ENCODE measurements around the gene B3GALNT2.
A peak's percentile ranks its signal among the peaks of the same experiment; 100 is the strongest.

The B3GALNT2 gene

DNA sequence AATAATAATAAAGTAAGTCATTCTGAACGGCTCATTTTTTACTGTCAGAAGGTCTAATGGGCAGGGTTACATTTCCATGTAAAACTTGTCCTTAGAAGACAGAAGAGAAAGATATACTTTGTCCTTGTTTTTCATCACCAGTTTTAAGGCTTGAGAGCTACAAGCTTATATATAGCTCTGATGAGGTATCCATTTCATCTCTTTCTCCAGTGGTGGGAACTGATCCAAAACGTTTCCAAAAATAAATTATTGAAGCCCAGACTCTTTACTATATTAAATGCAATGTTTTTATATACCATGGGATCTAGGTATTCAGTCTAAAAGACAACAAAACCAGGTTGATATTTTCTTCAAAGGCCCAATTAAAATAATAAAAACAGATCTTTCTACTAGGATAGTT, 8.7 kb downstream of the B3GALNT2 start:
- ChIA-PET POLR2A (interaction anchor here (2.9 kb wide), 1 partner anchor 10 kb away, joined by 9 read pairs; no protein-coding TSS in a partner anchor), CTCF (interaction anchor here (0.6 to 2.8 kb wide), 3 partner anchors 10 to 1191 kb away, joined by 3 to 7 read pairs (median 3); no protein-coding TSS in a partner anchor)
- TF ChIP-seq ZNF404 (tag by site-specific recombination; IDR thresholded peaks at IDR 0.05) (no peak), ZNF677 (tag by site-specific recombination; IDR thresholded peaks at IDR 0.05) (no peak), ZNF629 (tag by site-specific recombination; IDR thresholded peaks at IDR 0.05) (no peak), ZBTB17 (tag by site-specific recombination; IDR thresholded peaks at IDR 0.05) (no peak), ZNF140 (tag by site-specific recombination; IDR thresholded peaks at IDR 0.05) (no peak), ZNF654 (tag by site-specific recombination; IDR thresholded peaks at IDR 0.05; ENCODE audit: low read depth) (no peak), ZNF514 (tag by site-specific recombination; IDR thresholded peaks at IDR 0.05) (no peak), ZSCAN5A (tag by site-specific recombination; IDR thresholded peaks at IDR 0.05) (no peak), ZNF521 (tag by site-specific recombination; IDR thresholded peaks at IDR 0.05) (no peak), ZNF354C (tag by site-specific recombination; IDR thresholded peaks at IDR 0.05; ENCODE audit: borderline replicate concordance, low read depth) (no peak)
- no peak overlapping the region for H3K27ac ChIP-seq (ENCODE audit: extremely low read depth, low read depth, low read length)
- peaks cover 39 to 48% of the 10 kb centered on the region in 2 experiments for H3K36me3 ChIP-seq (ENCODE audit: control insufficient read depth in 2 of 2, insufficient read depth in 1 of 2, low read length in 2 of 2)
- H3K4me3 ChIP-seq (ENCODE audit: low read depth, low read length): no peak overlapping the region
- H3K9me3 ChIP-seq (ENCODE audit: control insufficient read depth, insufficient read depth, low read depth, low read length): no peaks in the 10 kb centered on the region
- H3K4me1 ChIP-seq (ENCODE audit: control insufficient read depth, insufficient read depth, low read length): no peaks in the 10 kb centered on the region; the same call in 1 of the 2 replicates

DNA sequence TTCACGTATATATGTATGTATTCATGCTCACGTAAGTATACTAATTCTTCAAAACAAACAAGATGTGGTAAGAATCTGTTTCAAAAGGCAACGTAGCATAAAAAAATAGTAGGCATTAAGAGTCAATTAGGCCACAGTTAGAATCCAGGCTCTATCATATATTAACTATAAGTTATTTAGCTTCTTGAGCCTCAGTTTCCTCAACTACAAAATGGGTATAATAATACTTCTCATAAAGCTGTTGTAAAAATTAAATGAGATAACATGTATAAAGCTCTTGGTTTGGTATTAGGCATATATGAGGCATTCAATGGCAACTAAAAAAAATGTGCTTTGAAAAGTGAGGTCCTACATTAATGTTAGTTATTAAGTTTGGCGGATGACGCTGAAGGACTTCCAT, 9.2 kb downstream of the B3GALNT2 start:
- H3K27ac ChIP-seq (ENCODE audit: extremely low read depth, low read depth, low read length): no peak overlapping the region
- no peak overlapping the region for H3K4me3 ChIP-seq (ENCODE audit: low read depth, low read length)
- CTCF ChIA-PET: interaction anchor here (0.6 to 2.5 kb wide), 3 partner anchors 10 to 368 kb away, joined by 3 to 22 read pairs (median 7); partner anchors contain the start of gene B3GALNT2
- peaks cover 39 to 48% of the 10 kb centered on the region in 2 experiments for H3K36me3 ChIP-seq (ENCODE audit: control insufficient read depth in 2 of 2, insufficient read depth in 1 of 2, low read length in 2 of 2)
- no peaks in the 10 kb centered on the region for H3K9me3 ChIP-seq (ENCODE audit: control insufficient read depth, insufficient read depth, low read depth, low read length)
- no peaks in the 10 kb centered on the region for H3K4me1 ChIP-seq (ENCODE audit: control insufficient read depth, insufficient read depth, low read length)
- TF ChIP-seq ZNF274 (IDR thresholded peaks at IDR 0.05; ENCODE audit: low read length) (no peak), ZNF274 (tag by site-specific recombination; IDR thresholded peaks at IDR 0.05; ENCODE audit: borderline replicate concordance) (no peak), ZNF112 (tag by site-specific recombination; IDR thresholded peaks at IDR 0.05) (no peak), SP7 (tag by site-specific recombination; IDR thresholded peaks at IDR 0.05) (no peak), SCRT1 (tag by site-specific recombination; IDR thresholded peaks at IDR 0.05; ENCODE audit: borderline replicate concordance) (no peak), ZNF664 (tag by site-specific recombination; IDR thresholded peaks at IDR 0.05) (0 out of 2 replicates have a peak, but pooled peaks have one; percentile 40)
- POLR2A ChIA-PET: interaction anchor here (0.6 to 2.9 kb wide), 2 partner anchors 10 to 42 kb away, joined by 3 to 9 read pairs; no protein-coding TSS in a partner anchor

DNA sequence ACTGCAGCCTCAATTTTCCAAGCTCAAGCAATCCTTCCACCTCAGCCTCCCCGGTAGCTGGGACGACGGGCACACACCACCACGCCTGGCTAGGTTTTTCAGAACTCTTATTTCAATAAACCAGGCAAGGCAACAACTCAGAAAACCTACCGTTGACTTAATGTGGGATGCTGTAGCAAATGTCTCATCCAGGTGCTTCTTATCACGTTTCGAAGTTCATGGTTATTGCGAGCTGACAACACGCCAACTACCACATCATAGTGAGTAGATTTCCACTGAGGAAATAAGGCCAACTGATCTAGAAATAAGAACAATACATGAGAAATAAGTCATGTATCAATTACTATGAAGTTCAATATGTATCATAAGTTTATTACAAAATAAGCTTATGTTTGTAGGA, 9.7 kb downstream of the B3GALNT2 start:
- Histone ChIP-seq H3K9me3 (ENCODE audit: control insufficient read depth, insufficient read depth, low read depth, low read length) (no peaks in the 10 kb centered on the region), H3K4me1 (ENCODE audit: control insufficient read depth, insufficient read depth, low read length) (no peaks in the 10 kb centered on the region), H3K27ac (ENCODE audit: extremely low read depth, low read depth, low read length) (no peak overlapping the region), H3K36me3 (ENCODE audit: control insufficient read depth in 2 of 2, insufficient read depth in 1 of 2, low read length in 2 of 2) (peaks cover 42 to 48% of the 10 kb centered on the region in 2 experiments), H3K4me3 (ENCODE audit: low read depth, low read length) (no peak overlapping the region)
- POLR2A ChIA-PET: interaction anchor here (0.6 to 2.9 kb wide), 2 partner anchors 11 to 41 kb away, joined by 3 to 9 read pairs; no protein-coding TSS in a partner anchor
- CTCF ChIA-PET: interaction anchor here (0.6 to 2.5 kb wide), 5 partner anchors 10 to 477 kb away, joined by 3 to 22 read pairs (median 3); partner anchors contain the start of gene B3GALNT2
- TF ChIP-seq YY1 (tag by site-specific recombination; IDR thresholded peaks at IDR 0.05) (no peak), ZNF645 (tag by site-specific recombination; IDR thresholded peaks at IDR 0.05) (no peak), SETDB1 (IDR thresholded peaks at IDR 0.05; ENCODE audit: insufficient read length, low read length) (no peak), ZNF112 (tag by site-specific recombination; IDR thresholded peaks at IDR 0.05) (no peak), ZNF571 (tag by site-specific recombination; IDR thresholded peaks at IDR 0.05) (no peak), ZNF626 (tag by site-specific recombination; IDR thresholded peaks at IDR 0.05) (no peak), ZNF133 (tag by site-specific recombination; IDR thresholded peaks at IDR 0.05) (no peak), MZF1 (tag by site-specific recombination; IDR thresholded peaks at IDR 0.05; ENCODE audit: borderline replicate concordance) (no peak), KLF9 (tag by site-specific recombination; IDR thresholded peaks at IDR 0.05; ENCODE audit: low read depth) (no peak), ZBTB7A (tag by site-specific recombination; IDR thresholded peaks at IDR 0.05; ENCODE audit: low read depth) (no peak)
- TF ChIP-seq, protein P1, sequence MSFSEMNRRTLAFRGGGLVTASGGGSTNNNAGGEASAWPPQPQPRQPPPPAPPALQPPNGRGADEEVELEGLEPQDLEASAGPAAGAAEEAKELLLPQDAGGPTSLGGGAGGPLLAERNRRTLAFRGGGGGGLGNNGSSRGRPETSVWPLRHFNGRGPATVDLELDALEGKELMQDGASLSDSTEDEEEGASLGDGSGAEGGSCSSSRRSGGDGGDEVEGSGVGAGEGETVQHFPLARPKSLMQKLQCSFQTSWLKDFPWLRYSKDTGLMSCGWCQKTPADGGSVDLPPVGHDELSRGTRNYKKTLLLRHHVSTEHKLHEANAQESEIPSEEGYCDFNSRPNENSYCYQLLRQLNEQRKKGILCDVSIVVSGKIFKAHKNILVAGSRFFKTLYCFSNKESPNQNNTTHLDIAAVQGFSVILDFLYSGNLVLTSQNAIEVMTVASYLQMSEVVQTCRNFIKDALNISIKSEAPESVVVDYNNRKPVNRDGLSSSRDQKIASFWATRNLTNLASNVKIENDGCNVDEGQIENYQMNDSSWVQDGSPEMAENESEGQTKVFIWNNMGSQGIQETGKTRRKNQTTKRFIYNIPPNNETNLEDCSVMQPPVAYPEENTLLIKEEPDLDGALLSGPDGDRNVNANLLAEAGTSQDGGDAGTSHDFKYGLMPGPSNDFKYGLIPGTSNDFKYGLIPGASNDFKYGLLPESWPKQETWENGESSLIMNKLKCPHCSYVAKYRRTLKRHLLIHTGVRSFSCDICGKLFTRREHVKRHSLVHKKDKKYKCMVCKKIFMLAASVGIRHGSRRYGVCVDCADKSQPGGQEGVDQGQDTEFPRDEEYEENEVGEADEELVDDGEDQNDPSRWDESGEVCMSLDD (tag by site-specific recombination; IDR thresholded peaks at IDR 0.05): no peak
- TF ChIP-seq, protein P2, sequence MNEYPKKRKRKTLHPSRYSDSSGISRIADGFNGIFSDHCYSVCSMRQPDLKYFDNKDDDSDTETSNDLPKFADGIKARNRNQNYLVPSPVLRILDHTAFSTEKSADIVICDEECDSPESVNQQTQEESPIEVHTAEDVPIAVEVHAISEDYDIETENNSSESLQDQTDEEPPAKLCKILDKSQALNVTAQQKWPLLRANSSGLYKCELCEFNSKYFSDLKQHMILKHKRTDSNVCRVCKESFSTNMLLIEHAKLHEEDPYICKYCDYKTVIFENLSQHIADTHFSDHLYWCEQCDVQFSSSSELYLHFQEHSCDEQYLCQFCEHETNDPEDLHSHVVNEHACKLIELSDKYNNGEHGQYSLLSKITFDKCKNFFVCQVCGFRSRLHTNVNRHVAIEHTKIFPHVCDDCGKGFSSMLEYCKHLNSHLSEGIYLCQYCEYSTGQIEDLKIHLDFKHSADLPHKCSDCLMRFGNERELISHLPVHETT (tag by site-specific recombination; IDR thresholded peaks at IDR 0.05): no peak
